ENCODE measurements around the gene FIGLA.

DNA sequence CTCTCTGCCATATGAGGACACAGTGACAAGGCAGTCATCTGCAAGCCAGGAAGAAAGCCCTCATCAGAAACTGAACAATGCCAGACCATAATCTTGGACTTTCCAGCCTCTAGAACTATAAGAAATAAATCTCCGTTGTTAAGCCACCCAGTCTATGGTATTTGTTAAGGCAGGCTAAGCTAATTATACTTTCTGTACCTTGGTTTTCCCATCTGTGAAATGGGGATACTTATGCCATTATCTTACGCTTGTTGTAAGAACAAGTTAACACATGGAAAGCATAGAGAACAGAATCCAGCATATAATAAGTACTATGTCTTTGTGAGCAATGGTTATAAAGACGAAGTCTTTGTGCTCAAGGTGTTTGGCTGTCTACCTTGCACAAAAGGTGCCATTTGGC is 14.2 kb downstream of the FIGLA start:
- TF ChIP-seq, protein P1, sequence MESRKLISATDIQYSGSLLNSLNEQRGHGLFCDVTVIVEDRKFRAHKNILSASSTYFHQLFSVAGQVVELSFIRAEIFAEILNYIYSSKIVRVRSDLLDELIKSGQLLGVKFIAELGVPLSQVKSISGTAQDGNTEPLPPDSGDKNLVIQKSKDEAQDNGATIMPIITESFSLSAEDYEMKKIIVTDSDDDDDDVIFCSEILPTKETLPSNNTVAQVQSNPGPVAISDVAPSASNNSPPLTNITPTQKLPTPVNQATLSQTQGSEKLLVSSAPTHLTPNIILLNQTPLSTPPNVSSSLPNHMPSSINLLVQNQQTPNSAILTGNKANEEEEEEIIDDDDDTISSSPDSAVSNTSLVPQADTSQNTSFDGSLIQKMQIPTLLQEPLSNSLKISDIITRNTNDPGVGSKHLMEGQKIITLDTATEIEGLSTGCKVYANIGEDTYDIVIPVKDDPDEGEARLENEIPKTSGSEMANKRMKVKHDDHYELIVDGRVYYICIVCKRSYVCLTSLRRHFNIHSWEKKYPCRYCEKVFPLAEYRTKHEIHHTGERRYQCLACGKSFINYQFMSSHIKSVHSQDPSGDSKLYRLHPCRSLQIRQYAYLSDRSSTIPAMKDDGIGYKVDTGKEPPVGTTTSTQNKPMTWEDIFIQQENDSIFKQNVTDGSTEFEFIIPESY (IDR thresholded peaks at IDR 0.05; ENCODE audit: extremely low read depth, insufficient replicate concordance, low read length), result no peak
- TF ChIP-seq CTCF (IDR thresholded peaks at IDR 0.05 in 2 of 3, conservative IDR thresholded peaks at IDR 0.05 in 1 of 3; ENCODE audit: borderline replicate concordance in 1 of 3, insufficient read depth in 1 of 3, low read depth in 2 of 3, low read length in 2 of 3), result no peak
